DMS153 treated with DMSO at 0.1 percent for 48 hours (cell line): ENCODE data around the gene NIPAL4.
"Not testable (repeated sequence)": the region's sequence is repeated elsewhere in the genome, so short reads cannot be mapped to it uniquely, and the experiment has no call there.

Experiments
- DNase-seq: peaks from one replicate; lab custom pipeline; 2025; ENCODE audit not compliant: unreplicated experiment; lab: John Stamatoyannopoulos, UW

Gene NIPAL4

DNA sequence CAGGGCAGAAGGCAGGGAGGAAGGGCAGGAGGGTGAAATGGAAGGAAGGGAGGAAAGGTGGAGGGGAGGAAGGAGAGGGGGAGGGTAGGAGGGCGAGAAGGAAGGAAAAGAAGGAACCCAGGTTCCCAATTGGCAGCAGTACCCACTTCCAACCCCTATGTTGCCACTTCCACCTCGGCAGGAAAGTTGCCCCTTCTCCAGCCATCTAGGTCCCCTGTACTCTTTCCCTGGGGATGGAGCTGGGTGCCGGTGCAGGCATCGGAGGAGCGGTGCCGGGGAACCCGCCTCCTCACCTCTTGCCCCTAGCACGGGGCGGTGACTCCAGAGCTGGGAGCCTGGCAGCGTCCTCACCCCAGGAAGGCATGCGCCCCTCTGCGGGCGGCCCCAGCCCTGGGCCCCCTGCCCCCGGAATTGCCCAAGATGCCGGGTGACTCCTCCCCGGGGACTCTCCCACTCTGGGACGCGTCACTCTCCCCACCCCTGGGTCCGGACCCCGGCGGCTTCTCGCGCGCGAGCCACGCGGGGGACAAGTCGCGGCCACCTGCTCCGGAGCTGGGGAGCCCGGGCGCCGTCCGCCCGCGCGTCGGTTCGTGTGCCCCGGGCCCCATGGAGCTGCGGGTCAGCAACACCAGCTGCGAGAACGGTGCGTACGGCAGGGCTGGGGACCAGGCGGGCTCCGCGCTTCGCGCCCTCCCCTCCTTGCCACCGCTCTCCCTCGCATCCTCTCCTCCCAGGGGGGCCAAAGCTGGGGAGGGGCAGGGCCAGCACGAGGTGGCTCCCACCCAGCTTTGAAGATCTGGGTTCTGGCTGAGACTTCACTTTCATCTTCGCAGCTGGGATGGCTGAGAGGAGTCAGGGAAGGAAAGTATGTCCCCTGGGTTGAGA is at the start of gene NIPAL4:
TSS of gene NIPAL4 (plus strand) at position 499 of the 885 bp plus-strand sequence. CDS start at position 607, 108 bp downstream.
- no peak for DNase-seq

DNA sequence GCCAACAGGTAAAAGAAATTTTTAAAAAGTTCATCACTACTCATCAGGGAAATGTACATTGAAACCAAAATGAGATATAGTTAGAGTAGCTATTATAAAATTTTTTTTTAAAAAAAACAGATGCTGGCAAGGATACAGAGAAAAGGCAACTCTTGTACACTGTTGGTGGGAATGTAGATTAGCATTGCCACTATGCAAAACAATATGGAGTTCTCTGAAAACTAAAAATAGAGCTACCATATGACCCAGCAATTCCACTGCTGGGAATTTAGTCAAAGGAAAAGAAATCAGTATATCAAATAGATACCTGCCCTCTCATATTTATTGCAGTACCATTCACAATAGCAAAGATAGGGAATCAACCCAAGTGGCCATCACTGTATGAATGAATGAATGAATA is 44.2 kb upstream of the NIPAL4 start:
- DNase-seq: no peak

DNA sequence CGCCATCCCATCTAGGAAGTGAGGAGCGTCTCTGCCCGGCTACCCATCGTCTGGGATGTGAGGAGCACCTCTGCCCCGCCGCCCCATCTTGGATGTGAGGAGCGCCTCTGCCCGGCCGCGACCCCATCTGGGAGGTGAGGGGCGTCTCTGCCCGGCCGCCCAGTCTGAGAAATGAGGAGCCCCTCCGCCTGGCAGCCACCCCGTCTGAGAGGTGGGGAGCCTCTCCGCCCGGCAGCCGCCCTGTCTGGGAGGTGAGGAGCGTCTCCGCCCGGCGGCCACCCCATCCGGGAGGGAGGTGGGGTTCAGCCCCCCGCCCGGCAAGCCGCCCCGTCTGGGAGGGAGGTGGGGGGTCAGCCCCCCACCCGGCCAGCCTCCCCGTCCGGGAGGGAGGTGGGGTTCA is 40.5 kb upstream of the NIPAL4 start:
- not testable (repeated sequence) for DNase-seq

DNA sequence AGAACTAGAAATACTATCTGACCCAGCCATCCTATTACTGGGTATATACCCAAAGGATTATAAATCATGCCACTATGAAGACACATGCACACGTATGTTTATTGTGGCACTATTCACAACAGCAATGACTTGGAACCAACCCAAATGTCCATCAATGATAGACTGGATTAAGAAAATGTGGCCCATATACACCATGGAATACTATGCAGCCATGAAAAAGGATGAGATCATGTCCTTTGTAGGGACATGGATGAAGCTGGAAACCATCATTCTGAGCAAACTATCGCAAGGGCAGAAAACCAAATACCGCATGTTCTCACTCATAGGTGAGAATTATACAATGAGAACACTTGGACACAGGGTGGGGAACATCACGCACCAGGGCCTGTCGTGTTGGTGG is 30.1 kb upstream of the NIPAL4 start:
- DNase-seq: not testable (repeated sequence)

DNA sequence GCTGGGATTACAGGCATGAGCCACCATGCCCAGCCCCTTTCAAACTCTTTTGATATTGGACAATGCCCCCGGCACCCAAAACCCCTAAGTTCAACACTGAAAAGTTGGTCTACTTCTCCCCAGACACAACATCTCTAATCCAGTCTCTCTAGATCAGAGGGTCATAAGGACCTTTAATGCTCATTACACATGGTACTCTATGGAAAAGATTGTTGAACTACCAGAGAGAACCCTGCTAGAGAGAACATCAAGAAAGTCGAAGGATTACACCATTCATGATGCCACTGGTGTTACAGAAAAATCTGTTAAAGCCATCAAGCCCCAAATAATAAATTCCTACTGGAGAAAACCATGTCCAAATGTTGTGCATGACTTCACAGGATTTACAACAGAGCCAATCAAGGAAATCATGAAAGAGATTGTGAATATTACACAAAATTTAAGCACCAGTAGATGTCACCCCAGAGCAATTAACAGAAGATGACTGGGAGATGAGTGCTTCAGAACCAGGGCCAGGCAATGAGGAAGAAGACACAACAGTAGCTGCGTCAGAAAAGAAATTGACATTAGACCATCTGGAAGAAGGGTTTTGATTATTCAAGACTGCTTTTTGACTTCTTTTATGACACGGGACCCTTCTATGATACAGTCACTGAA is 28.3 kb upstream of the NIPAL4 start:
- DNase-seq: no peak

DNA sequence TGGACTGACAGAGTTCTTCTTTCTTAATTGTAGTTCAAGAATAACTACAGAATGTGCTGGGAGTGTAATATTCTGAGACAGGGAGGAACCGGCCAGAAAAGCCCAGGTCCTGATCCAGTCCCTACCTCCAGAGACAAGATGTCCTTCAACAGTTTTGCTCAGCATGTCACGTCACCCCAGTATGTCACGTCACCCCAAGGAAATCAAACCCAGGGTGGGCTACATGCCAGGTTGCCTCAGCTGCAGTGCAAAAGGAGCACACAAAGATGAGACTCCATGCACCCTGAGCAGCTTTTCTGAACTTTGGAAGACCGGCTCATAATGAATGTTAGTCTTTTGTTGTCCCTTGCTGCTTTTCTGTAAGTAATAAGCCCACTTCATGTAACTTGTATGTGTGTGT is 25.9 kb upstream of the NIPAL4 start:
- DNase-seq: no peak

DNA sequence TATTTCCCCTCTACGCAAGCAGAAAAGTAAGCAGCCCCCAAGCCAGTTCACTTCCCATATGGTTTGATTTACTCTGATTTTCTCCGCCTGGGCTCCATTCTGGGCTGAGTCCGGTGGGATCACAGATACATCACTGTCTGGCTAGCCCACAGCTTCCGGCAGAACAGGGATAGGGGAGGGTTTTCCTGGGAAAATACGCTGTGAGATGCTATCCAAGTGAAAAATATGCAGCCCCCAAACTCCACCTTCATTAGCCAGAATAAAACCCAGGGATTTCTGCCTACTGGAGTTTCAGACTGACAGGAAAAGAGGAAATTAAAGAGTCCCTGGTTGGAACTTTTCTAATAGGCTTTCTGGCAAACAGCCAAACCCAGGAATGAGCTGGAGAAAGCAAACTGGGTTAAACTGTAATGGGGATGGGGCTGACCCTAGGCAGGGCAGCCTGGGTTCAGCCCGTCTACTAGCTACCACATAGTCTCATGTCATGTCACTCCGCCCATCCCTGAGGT is 16.9 kb upstream of the NIPAL4 start:
- no peak for DNase-seq

DNA sequence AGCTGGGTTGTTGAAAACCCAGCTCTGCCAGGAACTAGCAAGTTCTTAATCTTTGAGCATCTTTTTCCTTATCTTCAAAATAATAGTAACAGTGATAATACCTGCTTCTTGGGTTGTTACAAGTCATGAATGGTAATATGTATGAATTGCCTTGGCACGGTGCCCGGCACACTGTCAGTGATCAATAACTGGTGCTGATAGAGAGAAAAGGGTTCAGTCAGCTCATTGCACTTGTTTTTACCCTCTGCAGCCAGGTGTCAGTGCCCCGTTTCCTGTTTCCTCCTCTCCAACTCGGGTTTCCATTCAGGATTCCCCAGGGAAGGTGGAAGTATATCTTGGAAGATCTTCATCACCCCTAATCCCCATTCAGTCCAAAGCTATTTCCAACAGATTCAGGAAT is 15.8 kb upstream of the NIPAL4 start:
- no peak for DNase-seq

DNA sequence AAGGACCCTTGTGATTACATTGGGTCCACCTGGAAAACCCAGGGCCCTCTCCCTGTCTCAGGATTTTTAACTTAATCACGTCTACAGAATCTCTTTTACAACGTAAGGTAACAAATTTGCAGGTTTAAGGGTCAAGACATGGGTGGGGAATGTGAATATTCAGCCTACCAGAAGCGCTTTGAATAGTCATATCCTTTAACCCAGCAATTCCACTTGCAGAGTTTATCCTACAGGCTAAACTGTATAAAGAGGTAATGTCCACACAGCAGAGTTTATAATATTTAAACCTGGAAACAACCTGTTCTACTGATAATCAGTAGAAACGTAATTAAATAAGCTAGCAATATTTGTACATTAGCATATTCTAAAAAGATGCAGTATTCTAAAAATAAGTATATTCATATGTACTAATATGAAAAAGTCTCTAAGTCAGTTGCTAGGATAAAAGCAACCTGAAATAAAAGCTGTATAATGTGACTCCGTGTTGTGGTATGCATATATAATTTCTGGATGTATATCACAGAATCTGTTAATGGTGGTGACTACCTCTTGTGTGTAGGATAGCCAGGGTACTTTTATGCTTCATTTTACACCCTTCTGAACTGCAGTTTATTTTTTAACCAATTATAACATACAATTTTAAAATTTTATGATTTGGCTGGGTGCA is 14.1 kb upstream of the NIPAL4 start:
- no peak for DNase-seq

DNA sequence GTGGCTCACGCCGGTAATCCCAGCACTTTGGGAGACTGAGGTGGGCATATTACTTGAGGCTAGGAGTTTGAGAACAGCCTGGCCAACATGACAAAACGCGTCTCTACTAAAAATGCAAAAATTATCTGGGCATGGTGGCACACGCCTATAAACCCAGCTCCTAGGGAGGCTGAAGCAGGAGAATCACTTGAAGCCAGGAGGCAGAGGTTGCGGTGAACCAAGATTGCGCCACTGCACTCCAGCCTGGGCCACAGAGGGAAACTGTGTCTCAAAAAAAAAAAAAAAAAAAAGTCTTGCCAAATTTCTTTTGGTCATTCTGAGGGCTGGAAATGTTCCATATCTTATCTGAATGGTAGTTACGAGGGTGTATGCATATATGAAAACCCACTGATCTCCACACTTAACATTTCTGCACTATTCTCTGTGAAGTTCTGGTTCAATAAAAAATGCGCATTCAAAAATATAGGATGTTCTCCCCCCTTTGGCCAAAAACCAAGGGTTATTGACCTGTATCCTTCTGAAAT is 13.5 kb upstream of the NIPAL4 start:
- DNase-seq: no peak

DNA sequence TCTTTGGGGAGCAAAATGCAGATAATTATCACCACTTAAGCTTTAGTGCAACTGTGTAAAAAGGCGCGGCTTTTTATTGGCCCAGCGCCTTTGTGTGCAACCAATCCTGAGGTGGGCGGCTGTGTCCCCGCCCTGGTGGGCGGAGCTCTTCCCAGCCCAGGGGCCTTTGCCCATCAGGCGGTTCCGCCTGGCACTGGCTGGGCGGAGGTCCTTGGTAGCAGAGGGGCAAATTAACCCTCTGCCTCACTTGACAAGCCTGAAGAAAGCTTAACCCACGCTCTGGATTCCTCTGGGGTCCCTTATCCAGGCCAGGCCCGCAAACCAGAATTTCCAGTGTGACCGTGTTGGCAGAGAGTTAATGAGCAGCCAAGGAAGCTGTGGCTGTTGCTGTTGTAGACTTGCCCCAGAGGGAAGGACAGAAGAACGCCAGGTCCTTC is 12.8 kb upstream of the NIPAL4 start:
- no peak for DNase-seq

DNA sequence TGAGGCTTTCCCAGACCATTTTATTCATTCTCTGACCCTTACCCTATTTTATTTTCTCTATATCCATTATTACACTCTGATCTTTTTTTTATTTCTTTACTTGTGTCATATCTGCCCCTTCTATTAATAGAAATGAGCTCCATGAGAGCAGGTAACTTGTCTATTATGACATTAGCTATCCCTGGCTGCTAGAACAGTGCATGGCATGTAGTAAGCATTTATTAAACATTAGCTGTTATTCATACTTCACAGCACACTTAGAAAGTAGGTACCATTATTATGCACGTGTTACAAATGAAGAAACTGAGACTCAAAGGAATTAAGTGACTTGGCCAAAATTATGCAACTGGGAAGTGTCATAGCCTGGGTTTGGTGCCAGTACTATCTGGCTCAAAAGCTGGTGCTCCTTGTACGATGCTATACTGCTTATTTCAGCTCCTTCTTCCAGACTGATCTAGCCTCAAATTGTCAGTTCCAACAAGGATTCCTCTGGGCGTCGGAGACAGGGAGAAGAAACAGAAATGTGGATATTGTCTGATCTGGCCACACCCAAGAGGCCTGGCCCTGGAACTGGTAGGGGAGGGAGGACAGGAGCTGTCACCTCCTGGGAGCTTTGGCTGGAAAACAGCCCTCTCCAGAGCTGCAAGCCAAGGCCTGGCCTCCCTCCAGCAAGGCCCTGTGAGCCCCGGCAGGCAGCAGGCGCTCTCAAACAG is 10.8 kb upstream of the NIPAL4 start:
- DNase-seq: no peak

DNA sequence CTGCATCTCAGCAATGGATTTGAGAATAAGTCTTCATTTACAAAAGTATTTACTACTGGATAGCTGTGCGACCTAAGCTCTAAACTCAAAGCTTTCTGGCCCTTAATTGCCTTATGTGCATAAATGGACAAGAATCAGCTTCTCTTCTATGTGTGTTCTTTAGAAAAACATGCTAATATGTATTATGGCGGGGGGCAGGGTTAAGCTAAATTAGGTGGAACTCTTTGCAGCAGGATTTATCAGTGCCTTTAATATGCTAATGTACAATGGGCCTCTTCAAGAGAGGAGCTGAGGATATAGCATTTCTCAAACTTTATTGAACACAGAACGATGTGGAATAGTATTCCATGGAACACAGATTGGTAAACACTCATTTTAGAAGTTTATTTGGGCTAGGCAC is 10.0 kb upstream of the NIPAL4 start:
- DNase-seq: no peak

DNA sequence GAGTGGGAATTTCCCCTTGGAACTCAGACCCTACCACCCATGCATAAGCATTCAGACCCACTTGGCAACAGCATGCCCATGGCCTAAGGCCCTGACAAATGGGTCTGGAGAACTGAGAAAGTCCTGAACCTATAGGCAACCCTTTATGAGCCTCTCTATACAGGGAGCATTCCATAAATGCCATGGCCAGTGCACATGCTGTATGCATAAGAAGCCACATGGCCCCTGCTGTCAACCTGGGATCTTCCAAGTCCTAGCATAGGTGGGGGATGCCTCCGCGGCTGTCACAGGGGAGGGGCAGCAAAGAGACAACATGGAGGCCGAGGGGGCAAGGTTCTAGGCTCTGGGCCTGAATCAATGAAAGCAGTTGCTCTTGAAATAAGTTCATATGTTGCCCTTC is 8.2 kb upstream of the NIPAL4 start:
- no peak for DNase-seq

DNA sequence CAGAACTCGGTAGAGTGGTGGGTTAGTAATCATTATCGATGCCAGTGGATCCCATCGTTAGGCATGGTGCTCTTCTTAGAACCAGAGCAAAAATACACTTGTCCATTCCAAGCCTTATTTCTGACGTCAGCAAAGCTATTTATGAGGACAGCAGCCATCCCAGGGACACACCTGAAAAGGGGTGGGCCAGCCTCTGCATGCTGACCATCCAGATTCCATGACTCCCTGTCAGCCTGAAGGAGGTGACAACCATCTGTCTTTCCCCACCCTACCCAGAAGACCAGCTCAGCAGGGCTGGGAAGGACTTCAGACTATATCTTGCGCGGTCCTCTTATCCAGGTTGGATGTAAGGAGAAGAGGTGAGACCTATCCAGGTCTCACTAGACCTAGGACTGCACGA is 5.7 kb upstream of the NIPAL4 start:
- no peak for DNase-seq

DNA sequence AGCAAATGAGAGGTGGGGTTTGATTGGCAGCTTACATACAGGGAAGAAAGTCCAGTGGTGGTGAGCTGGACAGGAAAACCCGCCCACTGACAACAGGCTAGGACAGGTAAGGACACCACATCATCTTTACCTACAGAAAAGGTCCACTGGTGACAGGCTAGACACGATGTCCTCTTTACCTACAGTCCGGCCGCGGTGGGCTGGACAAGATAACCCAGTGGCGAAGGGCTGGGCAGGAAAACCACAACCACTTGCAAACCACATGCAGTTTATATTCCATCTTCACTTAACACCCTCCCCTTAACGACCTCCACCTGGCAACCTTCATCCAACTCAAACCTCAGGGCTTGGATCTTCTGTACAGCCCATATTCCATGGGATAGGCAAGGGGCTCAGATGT is 5.0 kb upstream of the NIPAL4 start:
- DNase-seq: no peak

DNA sequence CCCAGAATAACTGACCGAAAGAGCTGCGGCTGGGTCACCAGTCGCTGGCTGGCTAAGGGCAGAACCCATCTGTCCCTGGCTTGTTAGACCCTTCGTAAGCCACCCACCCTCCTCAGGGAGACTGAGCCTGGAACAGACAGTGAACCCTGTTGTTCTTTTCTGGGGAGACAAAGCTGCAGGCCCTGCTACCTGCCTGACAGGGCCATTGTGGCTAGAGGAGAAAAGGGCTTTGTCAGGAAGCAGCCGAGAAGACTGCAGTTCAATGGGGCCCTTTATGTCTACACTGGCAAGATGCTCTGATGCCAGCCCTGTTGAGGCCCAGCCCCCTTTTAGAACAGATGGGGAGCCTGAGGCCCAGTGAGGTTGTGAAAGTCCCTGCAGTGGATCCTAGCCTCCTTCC is 3.7 kb upstream of the NIPAL4 start:
- DNase-seq: no peak

DNA sequence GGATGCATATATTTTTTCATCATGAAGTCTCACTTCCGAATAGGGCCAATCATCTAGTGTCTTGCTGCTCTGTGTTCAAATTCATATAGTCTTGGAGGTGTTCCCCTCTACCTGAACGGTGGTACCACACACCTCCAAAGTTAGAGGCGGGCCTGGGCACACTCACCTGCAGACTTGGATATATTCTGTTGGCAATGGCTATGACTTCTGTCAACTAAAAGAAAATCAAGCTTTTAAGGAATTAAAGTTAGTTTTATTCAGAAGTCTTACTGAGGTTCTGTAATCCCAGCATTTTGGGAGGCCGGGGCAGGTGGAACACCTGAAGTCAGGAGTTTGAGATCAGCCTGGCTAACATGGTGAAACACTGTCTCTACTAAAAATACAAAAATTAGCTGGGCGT is 2.6 kb upstream of the NIPAL4 start:
- DNase-seq: no peak

DNA sequence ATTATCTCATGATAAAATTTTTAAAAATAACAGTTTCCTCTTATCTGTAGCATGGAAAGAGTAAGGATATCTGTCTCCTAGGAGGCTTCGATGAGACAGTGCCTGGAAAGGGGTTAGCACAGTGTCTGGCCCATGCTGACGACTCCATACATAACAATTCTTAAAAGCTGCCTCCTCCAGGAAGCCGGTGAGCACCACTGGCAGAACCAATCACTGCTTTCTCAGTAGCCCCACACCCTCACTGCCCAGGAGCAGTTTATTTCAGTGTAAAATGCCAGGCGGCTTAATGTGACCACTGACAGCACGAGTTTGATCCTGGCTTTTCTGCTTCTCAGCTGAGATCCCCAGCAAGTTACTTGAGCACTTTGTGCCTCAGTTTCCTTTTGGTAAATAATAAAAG is 1.2 kb upstream of the NIPAL4 start:
- no peak for DNase-seq

DNA sequence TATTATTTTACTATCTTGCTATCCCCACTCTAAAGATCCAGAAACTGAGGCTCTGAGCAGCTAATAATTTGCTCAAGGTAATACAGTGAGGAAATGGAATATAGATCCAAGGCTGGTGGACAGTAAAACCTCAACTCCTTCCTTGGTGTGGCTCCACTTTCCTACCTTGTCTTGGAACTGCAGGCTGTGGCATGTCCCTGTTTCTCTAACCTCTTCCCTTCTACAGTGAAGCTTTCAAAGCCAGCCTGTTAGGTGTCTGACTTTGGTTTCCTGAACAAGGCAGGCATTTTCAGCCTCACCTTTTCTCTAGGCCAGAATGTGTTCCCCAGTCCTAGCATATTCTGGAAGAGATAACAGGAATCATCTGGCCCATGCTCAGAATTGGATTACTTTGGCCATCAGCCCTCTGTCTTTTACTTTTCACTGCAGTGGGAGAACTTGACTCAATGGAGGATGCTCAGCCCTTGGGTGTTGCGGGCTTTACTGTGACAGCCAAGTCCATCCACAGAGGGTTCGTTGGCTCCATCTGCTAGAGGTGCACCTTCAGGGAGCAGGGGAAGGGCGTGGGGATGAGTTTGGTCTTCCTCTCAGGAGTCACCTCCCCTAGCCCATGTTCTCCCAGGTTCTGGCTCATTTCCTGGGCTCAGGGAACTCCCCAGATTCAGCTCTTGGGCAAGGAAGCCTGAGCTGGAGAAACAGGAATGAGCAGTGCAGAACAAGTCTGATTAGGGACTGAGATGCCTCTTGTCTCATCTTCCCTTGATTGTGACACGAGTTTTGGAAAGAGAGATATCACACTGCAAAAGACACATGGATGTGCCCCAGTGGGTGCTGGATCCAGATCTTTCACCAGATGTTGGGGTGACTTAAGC is 1.1 kb downstream of the NIPAL4 start:
- DNase-seq: no peak
